Hematopoietic multipotent progenitor cell treated with erythropoietin and hydrocortisone succinate and interleukin-3 and kit ligand, for 15 days (in vitro differentiated cells): ENCODE data around the gene TIMM22.
"Not testable (repeated sequence)": the region's sequence is repeated elsewhere in the genome, so short reads cannot be mapped to it uniquely, and the experiment has no call there.

Experiments
- DNase-seq: peaks from one replicate; pipeline ENCODE4 v3.0.0-alpha.2; 2015; ENCODE audit warnings: low spot score

The TIMM22 gene

GRCh38 chr17:1039511-1040215 lies 42.7 kb downstream of the TIMM22 start:
- DNase-seq = no peak

- DNase-seq = no peak
These were observed 43.3 kb downstream of the TIMM22 start for GRCh38 chr17:1040216-1040600.

- DNase-seq = no peak
These were observed 44.8 kb downstream of the TIMM22 start for GRCh38 chr17:1041746-1042145.

GRCh38 chr17:1042486-1042885 lies 45.6 kb downstream of the TIMM22 start:
- DNase-seq = no peak

DNA sequence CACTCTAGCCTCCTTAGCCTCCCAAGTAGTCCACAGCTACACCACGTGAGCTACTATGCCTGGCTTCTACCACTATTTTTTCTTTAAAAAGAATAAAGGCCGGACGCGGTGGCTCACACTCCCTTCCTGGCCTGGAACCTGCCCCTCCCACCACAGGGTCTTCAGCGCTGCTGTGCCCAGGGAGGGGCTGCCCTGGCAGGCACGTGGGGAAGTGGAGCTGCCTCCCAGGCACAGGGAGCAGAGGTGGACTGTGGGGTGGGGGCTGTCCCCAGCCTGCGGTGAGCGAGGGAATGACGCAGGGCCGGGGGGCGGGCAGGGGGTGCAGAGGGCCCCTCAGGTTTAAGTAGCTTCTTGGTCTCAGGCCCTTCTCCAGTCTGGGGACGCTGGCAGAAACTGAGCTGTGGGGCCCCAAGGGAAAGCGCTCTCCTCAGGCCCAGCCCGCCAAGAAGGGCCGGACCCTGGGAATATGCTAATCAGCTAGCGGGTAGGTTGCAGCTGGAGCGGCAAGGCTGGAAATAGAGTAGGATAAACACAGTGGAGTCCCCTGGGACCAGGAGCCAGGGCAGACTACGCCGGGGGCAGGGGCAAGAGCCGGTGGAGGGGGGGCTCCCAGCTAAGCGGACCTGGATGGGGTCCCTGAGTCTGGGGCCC lies 46.8 kb downstream of the TIMM22 start:
- no peak for DNase-seq

GRCh38 chr17:1044387-1045009 lies 47.6 kb downstream of the TIMM22 start:
- not testable (repeated sequence) for DNase-seq

DNA sequence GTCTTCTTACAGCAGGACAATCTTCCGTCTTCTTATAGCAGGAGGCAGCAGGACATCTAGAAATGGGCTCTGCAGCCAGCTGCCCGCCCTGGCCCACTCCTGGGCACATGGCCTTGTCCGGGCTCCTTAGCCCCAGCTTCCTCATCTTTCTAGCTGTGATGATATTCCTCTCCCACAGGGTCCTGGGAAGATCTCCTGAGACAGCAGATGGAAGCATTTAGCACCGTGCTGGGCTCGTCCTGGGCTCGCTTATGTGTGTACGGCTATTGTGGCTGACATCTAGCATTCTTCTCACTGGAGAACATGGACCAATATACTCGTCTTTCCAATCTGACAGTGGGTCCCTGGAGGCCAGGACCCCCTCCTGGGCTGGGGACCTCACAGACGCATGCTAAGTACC lies 48.5 kb downstream of the TIMM22 start:
- no peak for DNase-seq

DNA sequence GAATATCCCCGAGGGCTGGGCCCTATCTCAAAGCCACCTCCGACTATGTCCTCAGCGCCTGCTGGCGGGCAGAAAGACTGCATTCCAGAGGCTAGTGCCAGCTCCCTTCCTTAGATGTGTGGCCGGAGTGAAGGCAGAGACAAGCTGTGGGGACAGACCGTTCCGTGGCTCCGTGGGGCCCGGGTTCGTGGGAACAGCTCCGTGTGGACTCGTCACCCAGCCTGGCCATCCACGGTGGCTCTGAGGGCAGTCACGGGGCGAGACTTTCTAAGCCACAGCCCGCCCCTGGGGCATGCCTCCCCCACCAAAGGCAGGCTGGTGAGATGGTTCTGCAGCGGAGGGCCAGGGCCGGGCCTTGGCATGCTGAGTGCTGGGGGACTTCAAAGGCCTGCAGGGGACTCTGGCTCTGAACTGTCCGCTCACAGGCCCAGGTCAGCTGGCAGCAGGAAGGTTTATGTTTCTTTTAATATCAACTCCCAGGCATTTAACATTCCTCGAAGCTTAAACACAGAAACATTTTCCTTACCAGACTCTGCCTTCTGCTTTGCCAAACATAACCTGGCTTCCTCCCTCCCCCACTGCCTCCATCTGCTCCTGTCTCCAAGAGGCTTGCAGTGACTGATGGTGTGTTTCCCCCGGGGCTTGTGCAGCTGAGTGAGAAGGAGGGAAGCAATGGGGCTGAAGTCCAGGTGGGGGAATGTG lies 50.4 kb downstream of the TIMM22 start:
- no peak for DNase-seq

DNA sequence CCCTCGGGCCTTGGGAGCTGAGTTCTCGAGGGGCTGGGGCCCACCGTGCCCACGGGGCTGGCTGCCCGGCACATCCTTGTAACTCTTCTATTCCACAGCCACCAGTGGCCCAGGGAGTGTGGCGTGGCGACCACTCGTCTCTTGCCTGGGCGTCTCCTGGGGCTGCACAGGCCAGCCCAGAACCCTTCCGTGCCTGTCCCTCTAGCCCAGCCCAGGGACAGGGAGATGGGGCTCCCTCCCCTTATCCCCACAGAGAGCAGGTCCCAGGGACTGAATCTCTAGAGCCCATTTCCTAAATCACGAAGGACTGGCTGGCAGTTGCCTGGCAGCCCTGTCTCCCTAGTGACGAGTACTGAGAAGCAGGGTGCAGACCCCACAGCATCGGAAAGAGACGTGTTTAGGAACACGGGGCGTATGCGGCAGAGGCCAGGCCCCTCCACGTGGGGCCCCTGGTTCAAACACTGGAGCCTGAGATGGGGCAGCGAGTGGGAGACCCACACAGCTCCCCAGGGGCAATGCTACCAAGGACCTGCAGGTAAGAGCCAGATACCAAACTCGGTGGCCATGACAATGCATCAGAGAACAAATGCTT lies 51.0 kb downstream of the TIMM22 start:
- no peak for DNase-seq

DNA sequence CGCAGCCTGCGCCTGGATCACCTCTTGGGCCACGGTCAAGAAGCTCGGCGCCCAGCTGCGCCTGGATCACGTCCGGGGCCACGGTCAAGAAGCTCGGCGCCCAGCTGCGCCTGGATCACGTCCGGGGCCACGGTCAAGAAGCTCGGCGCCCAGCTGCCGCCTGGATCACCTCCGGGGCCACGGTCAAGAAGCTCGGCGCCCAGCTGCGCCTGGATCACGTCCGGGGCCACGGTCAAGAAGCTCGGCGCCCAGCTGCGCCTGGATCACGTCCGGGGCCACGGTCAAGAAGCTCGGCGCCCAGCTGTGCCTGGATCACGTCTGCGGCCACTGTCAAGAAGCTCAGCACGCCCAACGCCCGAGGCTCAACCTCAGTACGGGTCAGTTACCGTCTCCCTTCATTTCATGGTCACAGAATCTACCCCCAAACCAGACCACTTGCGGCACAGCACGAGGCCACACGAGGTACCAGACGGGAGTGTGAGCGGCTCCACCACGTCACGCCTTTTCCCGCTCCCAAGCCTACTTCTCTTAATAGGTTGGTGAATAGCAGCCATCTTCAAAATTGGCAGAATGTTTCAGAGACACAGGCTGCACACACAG lies 51.7 kb downstream of the TIMM22 start:
- DNase-seq = not testable (repeated sequence)

- no peak for DNase-seq
These were observed 52.7 kb downstream of the TIMM22 start for GRCh38 chr17:1049446-1050225.

- no peak for DNase-seq
These were observed 53.5 kb downstream of the TIMM22 start for GRCh38 chr17:1050246-1050995.

DNA sequence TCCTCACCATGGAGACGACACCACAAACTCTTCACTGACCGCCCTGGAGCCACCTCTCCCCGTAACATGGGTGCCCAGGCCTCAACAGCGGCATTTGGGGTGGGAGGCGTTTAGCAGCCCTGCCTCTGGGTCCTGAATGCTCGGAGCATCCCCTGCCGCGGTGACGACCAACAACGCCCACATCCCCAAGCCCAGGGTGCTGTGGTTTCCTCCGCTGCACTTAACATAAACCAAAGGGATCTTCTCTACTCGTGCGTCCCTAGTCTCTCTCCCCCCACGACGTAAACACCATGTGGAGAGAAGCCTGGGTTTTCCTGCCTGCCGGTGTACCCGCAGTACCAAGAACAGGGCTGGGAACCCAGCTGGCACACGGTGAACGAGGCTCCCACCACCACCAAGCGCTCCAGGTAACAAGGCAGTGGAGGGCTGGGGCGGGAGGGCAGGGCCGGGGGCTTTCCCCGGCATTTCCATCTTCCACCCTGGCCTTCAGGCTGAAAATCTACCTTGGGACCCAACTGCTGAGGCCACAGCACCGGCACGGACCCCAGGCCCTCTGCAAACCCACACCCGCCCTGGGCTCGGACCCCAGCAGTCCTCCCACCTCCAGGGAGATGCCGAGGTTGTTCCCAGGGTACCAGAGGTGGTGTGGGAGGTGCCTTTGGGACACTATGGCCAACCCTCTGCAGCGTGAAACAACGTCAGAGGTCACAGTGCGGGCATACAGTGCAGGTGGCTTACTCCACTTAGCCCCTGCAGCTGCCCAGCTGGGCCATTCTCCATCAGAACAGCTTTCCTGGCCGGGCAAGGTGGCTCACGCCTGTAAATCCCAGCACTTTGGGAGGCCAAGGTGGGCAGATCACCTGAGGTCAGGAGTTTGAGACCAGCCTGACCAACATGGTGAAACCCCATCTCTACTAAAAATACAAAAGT lies 54.3 kb downstream of the TIMM22 start:
- DNase-seq = no peak
